Activated T-helper 1 cell treated with Interleukin-2 at 50 U/mL for 16 hours (primary cell): ENCODE data around the gene SIK2.

Source experiments
- DNase-seq: peaks from one replicate; pipeline ENCODE4 v3.0.0-alpha.2; 2020; ENCODE audit warnings: low read depth

Gene SIK2

DNA sequence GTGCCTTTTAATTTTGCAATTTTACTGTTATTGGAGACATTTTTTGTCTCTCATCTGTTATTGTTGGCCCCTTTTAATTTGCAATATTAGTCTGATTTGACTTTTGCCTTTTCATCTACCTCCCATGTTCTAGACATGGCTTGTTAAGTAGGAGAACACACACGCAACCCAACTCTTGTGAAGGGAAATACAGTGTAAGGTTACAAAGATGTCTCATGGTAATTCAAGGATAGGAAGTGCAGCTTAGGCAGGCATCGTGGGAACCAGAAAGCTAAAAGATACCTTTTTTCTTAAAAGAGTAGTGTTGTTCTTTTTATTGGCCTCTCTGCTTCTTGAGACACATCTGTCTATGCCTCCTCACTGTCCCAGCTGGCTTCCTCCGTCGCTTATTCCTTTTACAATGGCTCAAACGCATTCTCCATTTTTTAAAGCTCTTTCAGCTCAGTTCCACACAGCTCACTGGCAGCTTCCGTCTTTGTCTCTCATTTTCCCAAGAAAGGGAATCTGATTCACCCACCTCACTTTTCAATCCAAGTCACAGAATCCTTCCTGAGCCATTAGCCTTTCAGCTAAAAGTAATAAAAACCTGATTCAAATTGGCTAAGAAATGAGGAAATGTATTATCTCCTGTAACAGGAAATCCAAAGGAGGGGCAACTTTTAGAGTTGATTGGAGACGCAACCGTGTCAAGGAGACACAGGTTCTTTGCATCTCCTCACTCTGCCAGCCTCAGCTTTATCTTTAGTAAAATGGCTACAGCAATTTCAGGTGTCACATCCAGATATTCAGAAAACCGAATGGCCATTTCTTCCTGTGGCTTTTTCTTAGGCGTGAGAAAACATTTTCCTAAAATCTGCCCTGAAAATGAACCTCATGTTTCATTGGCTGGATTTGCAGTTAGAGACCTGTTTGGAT lies 57.2 kb downstream of the SIK2 start:
- DNase-seq: no peak

DNA sequence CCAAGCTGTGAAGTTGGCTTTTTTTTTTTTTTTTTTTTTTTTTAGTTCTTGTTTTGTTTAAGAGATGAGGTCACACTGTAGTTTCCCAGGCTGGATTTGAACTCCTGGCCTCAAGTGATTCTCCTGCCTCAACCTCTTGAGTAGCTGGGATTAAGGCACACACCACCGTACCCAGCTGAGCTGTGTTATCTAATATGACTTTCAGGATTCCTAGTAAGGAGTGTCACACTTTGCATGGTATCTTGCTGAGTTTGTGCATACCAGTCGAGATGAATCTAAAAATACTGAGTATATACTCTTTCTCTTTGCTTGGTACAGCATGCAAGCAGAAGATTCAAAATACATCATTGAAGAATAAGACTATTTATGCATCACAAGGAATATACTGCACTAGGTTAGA lies 58.6 kb downstream of the SIK2 start:
- DNase-seq: no peak

DNA sequence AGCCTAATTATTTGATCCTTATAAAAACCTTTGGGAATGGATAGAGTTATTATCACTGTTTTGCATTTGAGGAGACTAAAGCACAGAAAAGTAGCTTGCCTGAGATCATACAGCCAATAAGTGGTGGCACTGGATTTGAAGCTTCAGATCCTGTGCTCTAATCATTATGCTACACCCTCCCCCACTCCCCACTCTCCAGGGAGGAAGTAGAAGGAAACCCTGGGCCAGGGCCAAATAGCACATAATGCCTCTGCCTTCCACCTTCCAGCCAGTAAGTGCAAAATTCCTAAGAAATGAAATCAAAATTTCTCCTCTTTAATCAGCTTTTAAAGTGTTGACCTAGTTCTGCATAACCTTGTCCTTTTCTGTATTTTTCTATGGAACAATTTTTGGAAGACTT lies 61.6 kb downstream of the SIK2 start:
- no peak for DNase-seq

DNA sequence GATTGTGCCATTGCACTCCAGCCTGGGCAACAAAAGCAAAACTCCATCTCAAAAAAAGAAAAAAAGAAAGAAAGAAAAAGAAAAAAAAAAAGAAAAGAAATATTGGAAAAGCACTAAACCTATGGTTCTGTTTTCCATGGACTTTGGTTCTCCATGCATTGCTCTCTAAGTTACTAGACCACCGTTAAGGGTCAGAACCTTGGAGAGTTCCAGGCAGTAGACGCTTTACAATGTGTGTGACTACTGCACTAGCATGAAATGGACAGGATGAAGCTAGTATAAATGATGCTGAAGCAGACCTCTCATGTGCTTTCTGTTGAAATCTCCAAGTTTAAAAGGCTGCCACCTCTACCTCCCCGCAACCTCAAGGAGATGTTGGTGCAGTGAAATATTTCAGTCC lies 63.5 kb downstream of the SIK2 start:
- DNase-seq: no peak

DNA sequence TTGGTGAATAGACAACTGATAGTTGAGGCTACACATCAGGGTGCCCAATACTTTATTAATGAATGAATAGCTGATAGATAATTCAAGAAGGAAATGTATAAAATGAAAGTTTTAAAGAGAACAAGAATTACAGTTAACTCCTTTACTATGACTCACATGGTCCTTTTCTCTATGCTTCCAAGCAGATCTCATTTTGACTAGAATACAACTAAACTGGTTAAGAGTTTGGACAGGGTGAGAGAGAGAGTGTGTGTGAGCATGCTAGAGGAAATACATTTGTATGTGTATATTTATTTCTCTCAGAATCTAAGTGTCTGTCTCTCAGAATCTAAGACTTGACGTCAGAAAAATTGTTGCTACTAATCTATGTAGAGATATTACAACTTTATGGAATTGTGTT lies 66.7 kb downstream of the SIK2 start:
- DNase-seq: no peak

DNA sequence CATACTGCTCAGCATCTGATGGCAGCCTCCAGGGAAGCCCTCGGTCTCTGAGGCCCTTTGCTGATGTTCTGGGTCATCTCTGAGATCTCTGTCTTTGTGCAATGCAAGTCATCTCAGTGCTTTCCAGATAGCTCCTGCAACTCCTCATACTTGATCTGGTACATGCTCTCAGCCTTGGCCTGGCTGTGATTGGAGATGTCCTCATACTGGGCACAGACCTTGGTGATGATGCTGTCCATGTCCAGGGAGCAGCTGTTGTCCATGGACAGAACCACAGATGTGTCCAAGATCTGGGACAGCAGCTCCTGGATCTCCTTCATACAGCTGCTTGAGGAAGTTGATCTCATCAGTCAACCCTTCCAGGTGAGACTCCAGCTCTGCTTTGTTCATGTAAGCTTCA lies 69.1 kb downstream of the SIK2 start:
- no peak for DNase-seq

DNA sequence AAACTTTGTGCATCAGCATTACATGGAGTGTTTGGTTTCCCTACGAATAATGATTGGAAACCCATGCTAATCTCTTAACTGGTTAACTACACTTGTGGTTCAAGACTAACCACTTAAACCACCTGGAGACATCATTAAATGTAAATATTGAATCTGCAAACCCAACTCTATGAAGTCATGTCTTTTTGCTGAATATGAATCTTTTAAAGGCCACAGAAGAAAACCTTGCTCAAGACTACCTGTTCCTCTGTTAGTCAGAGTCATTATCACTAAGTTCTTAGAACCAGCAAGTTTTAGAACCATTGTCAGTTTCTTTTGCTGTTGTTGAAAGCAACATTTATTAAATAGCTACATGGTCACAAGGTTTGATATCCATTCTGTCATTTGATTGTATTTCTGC lies 70.7 kb downstream of the SIK2 start:
- no peak for DNase-seq

DNA sequence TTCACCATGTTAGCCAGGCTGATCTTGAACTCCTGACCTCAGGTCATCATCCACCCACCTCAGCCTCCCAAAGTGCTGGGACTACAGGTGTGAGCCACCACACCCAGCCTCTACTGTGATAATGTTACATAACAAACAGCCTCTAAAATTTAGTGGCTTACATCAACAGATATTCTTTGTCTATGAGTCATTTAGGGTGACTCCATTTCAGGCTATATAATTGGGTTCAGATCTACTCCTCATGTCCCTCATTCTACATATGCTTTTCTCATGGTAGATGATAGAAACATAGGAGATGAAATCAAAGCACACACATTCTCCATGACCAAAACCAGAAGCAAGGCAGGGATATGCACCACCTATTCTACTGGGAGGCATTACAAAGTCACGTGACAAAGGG lies 72.7 kb downstream of the SIK2 start:
- no peak for DNase-seq

DNA sequence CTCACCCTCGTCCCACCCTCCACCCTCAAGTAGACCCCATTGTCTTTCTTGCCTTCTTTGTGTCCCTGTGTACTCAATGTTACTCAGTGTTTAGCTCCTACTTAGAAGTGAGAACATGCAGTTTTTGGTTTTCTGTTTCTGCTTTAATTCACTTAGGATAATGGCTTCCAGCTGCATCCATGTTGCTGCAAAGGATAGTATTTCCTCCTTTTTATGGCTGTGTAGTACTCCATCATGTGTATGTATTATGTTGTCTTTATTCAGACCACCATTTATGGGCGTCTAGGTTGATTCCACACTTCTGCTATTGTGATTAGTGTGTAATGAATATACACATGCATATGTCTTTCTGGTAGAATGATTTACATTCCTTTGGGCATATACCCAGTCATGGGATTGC lies 73.6 kb downstream of the SIK2 start:
- no peak for DNase-seq

DNA sequence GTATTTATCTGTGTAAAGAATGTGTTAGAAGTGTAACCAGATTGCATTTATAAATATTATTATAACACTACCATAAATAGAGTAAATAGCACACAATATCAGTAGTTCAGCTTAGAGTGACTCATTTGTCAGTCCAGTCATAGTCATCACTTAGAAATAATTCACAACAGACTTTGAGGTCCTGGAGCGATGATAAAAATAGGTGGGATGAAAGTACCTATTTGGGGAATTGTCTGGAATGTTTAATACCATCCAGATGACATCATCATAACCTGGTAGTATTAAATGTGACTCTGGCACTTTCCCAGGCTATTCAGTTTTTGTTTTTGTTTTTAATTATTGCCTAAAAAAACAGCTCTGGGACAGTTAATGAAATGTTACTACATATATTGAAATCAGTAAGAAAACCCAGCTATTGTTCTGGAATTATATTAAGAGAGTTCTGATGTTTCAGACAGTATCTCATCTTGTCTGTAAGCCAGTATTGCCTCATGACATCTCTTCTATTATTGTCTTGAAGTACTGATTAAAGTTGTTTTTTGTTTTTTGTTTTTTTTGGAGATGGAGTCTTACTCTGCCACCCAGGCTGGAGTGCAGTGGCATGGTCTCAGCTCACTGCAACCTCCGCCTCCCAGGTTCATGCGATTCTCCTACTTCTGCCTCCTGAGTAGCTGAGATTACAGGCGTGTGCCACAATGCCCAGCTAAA lies 74.8 kb downstream of the SIK2 start:
- DNase-seq: no peak

DNA sequence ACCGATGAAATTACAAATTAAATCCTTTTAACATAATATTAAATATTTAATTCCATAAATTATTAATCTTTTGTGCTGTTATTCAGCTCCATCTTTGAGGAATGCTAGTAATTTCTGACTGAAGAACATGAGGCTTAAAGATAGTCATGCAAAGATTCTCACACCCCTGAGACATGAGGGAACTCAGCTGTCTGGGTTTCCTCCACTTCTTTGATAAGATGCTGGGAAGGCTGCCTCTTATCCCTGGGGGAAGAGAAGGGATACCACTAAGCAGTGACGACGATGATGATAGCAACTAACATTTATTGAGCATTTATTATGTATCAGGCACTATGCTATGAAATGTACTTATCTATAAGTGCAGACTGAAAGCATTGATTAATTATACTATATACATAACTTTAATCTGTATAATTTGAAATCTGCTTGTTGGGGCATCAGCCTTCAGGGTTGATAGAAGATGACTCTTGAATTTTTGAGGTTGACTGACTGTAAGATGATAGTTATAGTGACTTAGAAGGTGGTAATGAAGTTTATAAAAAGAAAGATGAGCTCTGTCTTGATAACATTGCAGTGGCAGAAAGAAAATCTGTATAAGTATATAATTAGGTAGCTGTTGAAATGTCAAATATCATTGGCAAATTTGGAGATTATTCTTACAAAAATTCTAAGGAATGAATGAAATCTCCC lies 78.4 kb downstream of the SIK2 start:
- DNase-seq: no peak

DNA sequence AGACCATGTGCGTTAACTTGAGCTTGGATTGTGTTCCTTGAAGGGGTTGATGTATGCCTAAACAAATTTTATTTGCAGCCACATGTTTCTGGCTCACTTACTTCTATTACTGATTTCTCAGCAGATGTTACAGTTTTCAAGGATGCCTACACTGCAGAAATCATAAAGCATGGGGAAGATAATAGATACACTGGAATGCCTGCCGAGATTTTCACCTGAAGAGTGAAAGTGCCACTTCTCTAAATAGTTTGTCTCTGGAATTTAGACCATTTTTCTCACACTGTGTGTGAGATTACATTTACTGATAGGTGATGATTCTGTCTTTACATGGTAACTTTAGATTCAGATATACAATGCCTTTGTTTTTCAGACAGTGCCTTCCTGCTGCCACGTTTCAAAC lies 81.6 kb downstream of the SIK2 start:
- DNase-seq: no peak

DNA sequence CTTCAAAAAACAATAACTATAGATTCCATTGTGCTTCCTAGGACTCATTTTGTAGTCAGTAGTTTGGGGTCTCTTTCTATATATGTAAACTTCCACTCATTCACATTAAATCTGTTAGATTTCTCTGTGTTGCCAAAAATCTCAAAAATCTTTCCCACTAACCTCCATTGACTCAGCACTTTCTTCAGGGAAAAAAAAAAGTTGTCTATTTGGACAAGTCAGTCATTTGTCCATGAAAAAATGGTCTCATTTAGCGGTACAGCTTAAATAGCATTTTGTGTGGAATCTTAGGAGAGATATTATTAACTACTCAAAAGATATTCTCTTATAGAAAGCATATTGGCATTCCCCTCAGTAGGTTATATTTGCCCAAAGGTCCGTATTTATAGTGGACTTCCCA lies 82.0 kb downstream of the SIK2 start:
- DNase-seq: no peak

DNA sequence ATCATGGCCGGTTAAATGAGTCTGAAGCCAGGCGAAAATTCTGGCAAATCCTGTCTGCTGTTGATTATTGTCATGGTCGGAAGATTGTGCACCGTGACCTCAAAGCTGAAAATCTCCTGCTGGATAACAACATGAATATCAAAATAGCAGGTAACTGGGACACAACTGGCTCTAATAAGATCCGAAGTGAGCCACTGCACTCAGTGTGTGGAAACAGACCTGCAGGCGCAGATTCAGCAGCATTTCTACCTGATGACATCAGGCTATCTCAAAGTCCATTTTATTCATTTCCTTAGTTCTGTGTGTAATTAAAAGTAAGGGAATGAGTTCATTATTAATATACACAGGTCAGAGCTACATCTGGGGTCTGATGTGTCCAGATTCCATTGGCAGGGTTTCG lies 85.8 kb downstream of the SIK2 start:
- no peak for DNase-seq

DNA sequence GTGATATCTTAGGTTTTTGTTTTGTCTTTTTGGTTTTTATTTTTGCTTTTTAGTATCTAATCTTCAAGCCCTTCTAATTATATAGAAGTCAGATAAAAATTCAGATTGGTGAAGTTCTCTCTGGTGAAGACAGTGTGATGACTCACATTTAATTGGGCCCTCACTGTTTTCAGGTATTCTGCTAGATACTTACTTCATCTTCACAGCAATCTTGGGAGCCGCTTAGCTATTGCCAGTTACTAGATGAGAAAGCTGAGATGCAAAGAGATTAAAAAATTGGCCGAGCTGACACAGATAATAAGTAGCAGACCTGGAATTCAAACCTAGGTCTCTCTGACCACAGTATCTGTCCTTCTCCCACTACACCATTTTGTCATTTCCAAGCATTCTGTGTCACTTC lies 88.9 kb downstream of the SIK2 start:
- DNase-seq: no peak

DNA sequence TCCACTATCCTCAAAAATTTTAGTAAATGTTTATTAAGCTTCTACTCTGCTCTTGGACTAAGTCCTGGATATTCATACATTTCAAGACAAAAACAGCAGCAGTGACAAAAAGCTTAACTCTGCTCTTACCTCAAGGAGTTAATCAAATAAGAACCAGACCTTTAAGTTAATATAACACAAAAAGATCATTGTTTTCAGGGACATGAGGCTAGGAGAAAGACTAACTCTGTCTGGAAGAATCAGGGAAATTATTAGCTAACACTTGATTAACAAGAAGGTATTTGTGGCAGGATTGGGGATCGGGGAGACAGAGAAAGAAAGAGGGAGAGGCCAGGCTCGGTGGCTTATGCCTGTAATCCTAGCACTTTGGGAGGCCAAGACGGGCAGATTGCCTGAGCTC lies 89.5 kb downstream of the SIK2 start:
- no peak for DNase-seq

DNA sequence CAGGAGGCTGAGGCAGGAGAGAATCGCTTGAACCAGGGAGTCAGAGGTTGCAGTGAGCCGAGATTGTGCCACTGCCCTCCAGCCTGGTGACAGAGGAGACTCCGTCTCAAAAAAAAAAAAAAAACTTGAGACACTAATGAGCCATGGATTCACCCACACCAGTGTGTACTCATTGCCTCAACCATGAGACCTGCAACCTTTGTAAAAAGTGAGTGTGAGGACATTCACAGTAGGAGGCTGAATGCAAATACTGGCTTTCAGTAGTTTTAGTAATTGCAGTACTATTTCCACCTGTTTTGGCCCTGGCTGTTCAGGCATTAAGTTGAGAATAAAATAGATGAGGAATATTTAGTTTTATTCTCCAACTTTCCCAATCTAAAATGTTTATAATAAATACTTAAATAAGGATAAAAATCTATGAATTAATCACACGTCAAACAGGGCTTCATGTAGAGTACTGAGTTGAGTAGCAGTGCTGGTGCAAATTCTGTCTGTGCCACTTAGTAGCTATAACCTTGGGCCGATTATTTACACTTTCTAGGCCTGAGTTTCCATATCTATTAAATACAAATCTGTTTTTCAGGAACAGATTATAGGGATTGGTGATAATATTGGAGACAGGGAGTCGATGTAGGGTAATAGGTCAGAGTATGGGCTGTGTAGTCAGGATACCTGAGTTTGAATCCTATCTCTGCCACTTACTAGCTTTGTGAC lies 91.1 kb downstream of the SIK2 start:
- no peak for DNase-seq

DNA sequence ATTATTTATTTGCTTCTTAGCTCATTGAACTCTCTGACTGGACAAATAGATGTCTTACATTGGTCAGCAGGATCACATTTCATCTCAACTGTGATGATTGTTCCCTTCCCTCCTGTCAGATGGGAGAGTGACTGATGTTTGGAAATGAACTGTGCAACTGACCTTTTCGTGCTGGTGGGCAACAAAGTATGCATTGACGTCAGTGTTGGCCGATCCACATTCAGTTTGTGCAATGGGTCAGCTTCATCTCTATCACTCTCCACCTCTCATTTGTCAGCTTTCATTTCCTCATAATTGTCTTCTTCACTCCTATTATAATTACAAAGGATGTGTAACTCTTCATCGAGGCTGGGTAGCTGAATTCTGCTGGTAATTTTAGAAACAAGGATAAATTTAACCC lies 92.6 kb downstream of the SIK2 start:
- no peak for DNase-seq

DNA sequence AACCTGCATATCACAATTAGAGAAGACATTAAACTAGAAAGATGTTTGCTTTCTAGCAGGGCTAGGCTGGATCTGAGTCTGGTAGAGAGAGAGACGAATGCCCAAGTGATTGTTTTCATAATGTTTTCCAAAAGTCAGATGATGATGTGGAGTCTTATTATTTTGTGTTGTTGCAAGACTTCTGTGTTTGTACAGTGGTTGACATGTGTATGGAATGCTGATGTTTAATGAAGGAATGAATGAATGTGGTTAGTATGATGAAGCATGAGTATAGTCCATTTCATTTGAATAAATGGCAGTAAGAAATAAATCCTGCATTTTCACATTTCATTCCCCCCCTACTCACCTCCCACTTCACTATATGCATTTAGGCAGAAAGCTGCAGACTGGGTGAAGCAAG lies 94.3 kb downstream of the SIK2 start:
- no peak for DNase-seq

DNA sequence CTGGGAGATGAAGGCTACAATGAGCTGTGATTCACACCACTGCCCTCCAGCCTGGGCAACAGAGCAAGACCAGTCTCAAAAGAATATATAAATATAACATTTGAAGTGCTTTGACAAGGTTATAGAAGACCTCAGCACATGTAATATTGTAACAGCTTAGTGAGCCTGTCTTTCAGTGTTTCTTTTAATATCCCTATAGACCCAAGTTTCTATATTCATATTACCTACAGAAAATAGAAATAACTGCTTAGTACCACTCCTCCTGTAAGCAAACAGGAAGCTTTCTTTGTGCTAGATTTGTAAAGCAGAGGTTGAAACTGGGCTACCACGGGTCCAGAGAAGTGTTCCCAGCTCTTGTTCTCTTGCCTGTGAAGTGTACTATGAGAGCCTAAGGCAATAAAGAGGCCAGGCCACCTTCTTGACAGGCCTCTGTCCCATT lies 95.7 kb downstream of the SIK2 start:
- DNase-seq: no peak

DNA sequence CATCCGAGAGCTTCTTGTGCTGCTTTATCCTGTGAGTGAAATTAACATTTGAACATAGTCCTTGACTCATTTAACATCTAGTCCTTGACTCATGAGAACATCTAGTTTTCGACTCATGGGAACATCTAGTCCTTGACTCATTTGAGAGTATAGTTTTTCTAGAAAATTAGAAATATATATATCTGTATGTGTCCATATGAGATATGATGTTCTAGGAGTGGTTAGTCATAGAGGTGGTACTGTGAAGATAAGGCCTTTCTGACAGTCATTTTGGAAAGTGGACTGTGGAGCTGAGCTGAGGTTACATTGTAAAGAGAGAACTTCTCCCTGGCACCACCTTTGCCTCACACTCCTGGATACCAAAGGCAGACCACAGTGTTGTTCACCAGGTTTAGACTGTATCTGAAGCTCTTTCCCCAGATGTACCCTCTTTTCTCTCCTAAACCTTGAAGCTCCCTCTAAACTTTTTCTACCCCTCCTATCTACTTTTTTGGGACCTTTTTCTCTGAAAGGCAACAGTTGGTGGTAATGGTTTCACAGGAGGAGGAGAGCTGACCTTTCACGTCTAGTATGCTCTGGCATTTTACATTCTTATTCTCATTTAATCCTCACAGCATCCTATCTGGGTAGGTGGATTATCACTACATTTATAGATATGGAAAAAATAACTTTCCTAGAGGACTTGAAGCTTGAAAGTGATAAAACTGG lies 96.8 kb downstream of the SIK2 start:
- DNase-seq: no peak
